Fibroblast of lung (primary cell): Measurements from ENCODE around the gene OVOL1. TPM values are rescaled to one million over a fixed set of nuclear protein-coding genes. Genes with fewer than 3 reads are reported as not detected.

Source experiments
- DNase-seq, 2 donors: peaks; one replicate each; pipeline versions ENCODE4 v3.0.0 to v3.0.0-alpha.2; 2010; ENCODE audit warnings: low read depth in 2 of 2
- H2AFZ ChIP-seq: 2 replicates; pipeline ENCODE4 v1.5.1; 2012; ENCODE audit warnings: low read length, control low read depth, inconsistent platforms
- H3K27ac ChIP-seq: 2 replicates; pipeline ENCODE4 v1.5.1; 2011; ENCODE audit warnings: low read length, control low read depth; ENCODE audit not compliant: insufficient read depth
- H3K27me3 ChIP-seq: 2 replicates; pipeline ENCODE4 v1.5.1; 2011; ENCODE audit warnings: mild to moderate bottlenecking, low read length; ENCODE audit not compliant: control insufficient read depth, insufficient read depth
- H3K36me3 ChIP-seq: 2 replicates; pipeline ENCODE4 v1.5.1; 2011; ENCODE audit warnings: low read length; ENCODE audit not compliant: control insufficient read depth, insufficient read depth
- H3K4me1 ChIP-seq: 2 replicates; pipeline ENCODE4 v1.5.1; 2011; ENCODE audit warnings: low read length; ENCODE audit not compliant: control insufficient read depth, insufficient read depth; ENCODE audit errors: extremely low read depth
- H3K4me2 ChIP-seq: 2 replicates; pipeline ENCODE4 v1.5.1; 2011; ENCODE audit warnings: low read length, control low read depth; ENCODE audit not compliant: insufficient read depth; ENCODE audit errors: extremely low read depth
- H3K4me3 ChIP-seq, 4 experiments: fragments of 200-600 bp in 1 of 4; sonication (generic) in 1 of 4; replicated peaks in 1 of 4; 2 replicates each; pipeline ENCODE4 v1.5.1; 2011 to 2016; ENCODE audit warnings: low read length in 4 of 4, low read depth in 3 of 4, mild to moderate bottlenecking in 3 of 4, control low read depth in 2 of 4, inconsistent platforms in 1 of 4, mixed read lengths in 1 of 4; ENCODE audit not compliant: insufficient read depth in 1 of 4; ENCODE audit errors: control extremely low read depth in 1 of 4
- H3K79me2 ChIP-seq: 2 replicates; pipeline ENCODE4 v1.5.1; 2012; ENCODE audit warnings: mild to moderate bottlenecking, low read length, inconsistent platforms; ENCODE audit not compliant: control insufficient read depth, insufficient read depth
- H3K9ac ChIP-seq: 2 replicates; pipeline ENCODE4 v1.5.1; 2011; ENCODE audit warnings: mild to moderate bottlenecking, low read length, control low read depth; ENCODE audit not compliant: insufficient read depth
- H3K9me3 ChIP-seq: 2 replicates; pipeline ENCODE4 v1.5.1; 2012; ENCODE audit warnings: low read depth, low read length; ENCODE audit not compliant: control insufficient read depth, insufficient read depth
- H4K20me1 ChIP-seq: 2 replicates; pipeline ENCODE4 v1.5.1; 2011; ENCODE audit warnings: low read length; ENCODE audit not compliant: control insufficient read depth, insufficient read depth; ENCODE audit errors: extremely low read depth
- CTCF ChIP-seq, 2 donors: IDR thresholded peaks in 1 of 2; conservative IDR thresholded peaks in 1 of 2; 1 replicate in 1 of 2; 2 replicates in 1 of 2; pipeline ENCODE4 v1.5.1; 2011 to 2012; ENCODE audit warnings: low read length in 2 of 2, control low read depth in 1 of 2, inconsistent platforms in 1 of 2, low read depth in 1 of 2, mild to moderate bottlenecking in 1 of 2
- EZH2 ChIP-seq: IDR thresholded peaks from 2 replicates; pipeline ENCODE4 v1.5.1; 2012; ENCODE audit warnings: low read length, control low read depth, mild to moderate bottlenecking; ENCODE audit errors: missing control alignments
- polyA plus RNA-seq, 2 donors: library from polyadenylated mRNA; depleted of rRNA in 1 of 2; stranded (reverse) in 1 of 2; unstranded in 1 of 2; fragments of >200 nt; gene quantifications; 2 replicates each; pipeline ENCODE4 v1.2.1, GENCODE V29; 2011 to 2012; ENCODE audit warnings: missing spikeins in 1 of 2
- total RNA-seq: library from RNA; depleted of rRNA; stranded (reverse); fragments of >200 nt; gene quantifications from 2 replicates; pipeline ENCODE4 v1.2.1, GENCODE V29; 2014

Gene OVOL1
- total and polyA plus RNA-seq, 2 donors (not counting 1 experiment from before 2014, with no cell fraction given): not detected

GRCh38 chr11:65816696-65817095 lies 29.8 kb downstream of the OVOL1 start:
- H4K20me1 ChIP-seq: no peaks in the 10 kb centered on the region
- H3K9me3 ChIP-seq: no peaks in the 10 kb centered on the region
- DNase-seq: no peak
- no peaks in the 10 kb centered on the region for H3K36me3 ChIP-seq
- no peaks in the 10 kb centered on the region for H3K27me3 ChIP-seq
- no peak overlapping the region for H3K4me2 ChIP-seq
- H3K4me1 ChIP-seq: no peaks in the 10 kb centered on the region
- H3K79me2 ChIP-seq: no peaks in the 10 kb centered on the region
- no peak overlapping the region for H3K27ac ChIP-seq
- no peak overlapping the region for H3K9ac ChIP-seq
- peak overlapping the region in 1 of 4 experiments; percentile 65 for H3K4me3 ChIP-seq
- H2AFZ ChIP-seq: no peak overlapping the region
- no peak for TF ChIP-seq EZH2
- no peak for TF ChIP-seq CTCF (conservative IDR thresholded peaks at IDR 0.05 in 1 of 2, IDR thresholded peaks at IDR 0.05 in 1 of 2; ENCODE audit: low read depth in 1 of 2, low read length in 2 of 2)

- H3K27ac ChIP-seq: peak overlapping the region; percentile 9
- H3K4me1 ChIP-seq: no peaks in the 10 kb centered on the region
- H3K36me3 ChIP-seq: no peaks in the 10 kb centered on the region
- H3K79me2 ChIP-seq: no peaks in the 10 kb centered on the region
- peak overlapping the region; percentile 67 for H2AFZ ChIP-seq
- H3K4me3 ChIP-seq: peak overlapping the region; percentile 52 to 70 (median 66)
- H3K27me3 ChIP-seq: no peaks in the 10 kb centered on the region
- H4K20me1 ChIP-seq: no peaks in the 10 kb centered on the region
- DNase-seq: peak in 1 of 2 donors; percentile 20
- H3K4me2 ChIP-seq: peak overlapping the region; percentile 89
- H3K9me3 ChIP-seq: no peaks in the 10 kb centered on the region
- no peak overlapping the region for H3K9ac ChIP-seq
- TF ChIP-seq CTCF (conservative IDR thresholded peaks at IDR 0.05 in 1 of 2, IDR thresholded peaks at IDR 0.05 in 1 of 2; ENCODE audit: low read depth in 1 of 2, low read length in 2 of 2): no peak
Measured at GRCh38 chr11:65817312-65817834, 30.5 kb downstream of the OVOL1 start.

DNA sequence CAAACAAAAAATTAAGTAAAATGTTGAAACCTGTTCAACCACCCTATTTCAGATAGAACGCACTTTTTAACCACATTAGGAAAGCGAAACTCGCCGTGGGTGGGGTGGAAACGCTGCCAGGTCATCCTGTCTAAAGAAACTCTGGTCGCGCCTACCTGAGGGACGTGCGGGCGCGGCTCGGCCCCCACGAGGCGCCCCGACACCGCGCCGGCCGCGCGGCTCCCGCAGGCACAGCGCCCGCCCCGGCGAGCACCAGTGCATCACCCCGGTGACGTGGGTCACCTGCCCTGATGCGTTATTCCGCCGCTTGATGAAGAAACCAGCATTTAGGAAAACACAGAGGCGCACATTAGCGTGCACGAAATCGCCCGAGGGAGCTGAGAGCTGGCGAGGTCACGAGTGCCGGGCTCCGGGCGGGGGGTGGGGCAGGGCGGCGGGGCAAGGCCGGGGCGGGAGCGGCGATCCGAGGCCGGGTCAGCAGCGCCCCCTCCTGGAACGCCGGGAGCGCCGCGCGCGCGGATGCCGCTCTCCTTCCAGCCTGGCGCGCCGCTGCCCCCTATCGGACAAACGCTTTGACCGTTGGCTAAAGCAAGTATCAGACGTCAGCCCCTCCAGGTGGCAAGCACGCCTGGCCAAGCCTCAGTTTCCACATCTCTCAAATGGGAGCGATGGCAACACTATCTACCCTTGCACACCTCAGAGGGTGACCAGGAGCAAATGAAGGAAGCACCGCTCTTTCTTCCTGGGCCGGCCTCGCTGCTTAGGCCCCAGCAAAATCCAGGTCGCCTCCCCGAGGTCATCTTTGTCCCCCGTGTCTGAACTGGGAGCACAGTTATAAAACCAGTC lies 31.2 kb downstream of the OVOL1 start:
- Histone ChIP-seq H3K36me3 (no peaks in the 10 kb centered on the region), H3K4me3 (peak overlapping the region; percentile 52 to 70 (median 66)), H3K4me2 (peak overlapping the region; percentile 89), H2AFZ (peak overlapping the region; percentile 67), H3K4me1 (no peaks in the 10 kb centered on the region), H3K27ac (peak overlapping the region; percentile 9), H3K79me2 (no peaks in the 10 kb centered on the region), H4K20me1 (no peaks in the 10 kb centered on the region), H3K9ac (peak overlapping the region; percentile 60), H3K9me3 (no peaks in the 10 kb centered on the region), H3K27me3 (no peaks in the 10 kb centered on the region)
- TF ChIP-seq EZH2 (no peak), CTCF (conservative IDR thresholded peaks at IDR 0.05 in 1 of 2, IDR thresholded peaks at IDR 0.05 in 1 of 2; ENCODE audit: low read depth in 1 of 2, low read length in 2 of 2) (peak; percentile 78 to 92)
- DNase-seq: peak; percentile 73 to 86
